AG04449 (cell line): Measurements from ENCODE around the gene PPP1R18.
A peak's percentile ranks its signal among the peaks of the same experiment; 100 is the strongest.

Experiments used
- CTCF ChIA-PET: fragments of 350-600 bp; formaldehyde crosslinking; extraction: SDS; loops from one replicate; lab custom pipeline; 2021; ENCODE audit warnings: antibody characterized with exemption; lab: Yijun Ruan, JAX
- POLR2A ChIA-PET: fragments of 400-600, 350-600 bp; formaldehyde crosslinking; extraction: SDS; loops from one replicate; lab custom pipeline; 2020; ENCODE audit warnings: antibody characterized with exemption, inconsistent platforms; lab: Yijun Ruan, JAX
- DNase-seq: peaks from one replicate; pipeline ENCODE4 v3.0.0-alpha.2; 2010; ENCODE audit warnings: low read depth, low spot score
- H3K4me3 ChIP-seq: 2 replicates; pipeline ENCODE4 v1.5.1; 2011; ENCODE audit warnings: low read depth, mild to moderate bottlenecking, control low read depth, low read length
- CTCF ChIP-seq: IDR thresholded peaks from one replicate; pipeline ENCODE4 v1.5.1; 2011; ENCODE audit warnings: mild to moderate bottlenecking, moderate library complexity, low read length, control low read depth, inconsistent platforms; ENCODE audit not compliant: insufficient read depth; ENCODE audit errors: missing control alignments

Gene PPP1R18

GRCh38 chr6:30686908-30687658 lies 638 bp upstream of the PPP1R18 start:
- TF ChIP-seq CTCF = no peak
- DNase-seq = peak; percentile 69
- POLR2A ChIA-PET = interaction anchor here (0.8 to 2.0 kb wide), 8 partner anchors 10 to 74 kb away, joined by 3 to 16 read pairs (median 4); partner anchors contain the start of gene MDC1
- CTCF ChIA-PET = interaction anchor here (1.0 to 3.4 kb wide), 8 partner anchors 9 to 35 kb away, joined by 3 to 31 read pairs (median 8); partner anchors contain the start of genes DHX16 and MDC1
- peak overlapping the region; percentile 89 for H3K4me3 ChIP-seq

GRCh38 chr6:30685157-30686008 lies 1.1 kb downstream of the PPP1R18 start:
- POLR2A ChIA-PET = interaction anchor here (1.2 to 2.5 kb wide), 3 partner anchors 12 to 37 kb away, joined by 4 to 15 read pairs (median 5); partner anchors contain the start of genes DHX16 and MDC1
- CTCF ChIA-PET = interaction anchor here (0.8 to 17.5 kb wide), 8 partner anchors 9 to 401 kb away, joined by 3 to 504 read pairs (median 4); partner anchors contain the start of genes DHX16, MDC1 and TUBB
- peak overlapping the region; percentile 89 for H3K4me3 ChIP-seq
- no peak for DNase-seq
- peak; percentile 26 for TF ChIP-seq CTCF

- H3K4me3 ChIP-seq = peak overlapping the region; percentile 89
- ChIA-PET CTCF (interaction anchor here (1.0 to 17.5 kb wide), 7 partner anchors 8 to 401 kb away, joined by 3 to 504 read pairs (median 4); partner anchors contain the start of genes DHX16, MDC1 and TUBB), POLR2A (interaction anchor here (1.0 to 2.5 kb wide), 4 partner anchors 12 to 37 kb away, joined by 3 to 15 read pairs (median 4); partner anchors contain the start of genes DHX16 and MDC1)
- no peak for DNase-seq
- TF ChIP-seq CTCF = no peak
Observed at GRCh38 chr6:30684386-30685156, 1.9 kb downstream of the PPP1R18 start.

- H3K4me3 ChIP-seq = peak overlapping the region; percentile 89
- CTCF ChIA-PET = interaction anchor here (1.4 to 17.5 kb wide), 3 partner anchors 7 to 231 kb away, joined by 3 to 504 read pairs (median 4); partner anchors contain the start of genes MDC1 and TUBB
- POLR2A ChIA-PET = interaction anchor here (1.0 to 2.5 kb wide), 4 partner anchors 11 to 38 kb away, joined by 3 to 15 read pairs (median 4); partner anchors contain the start of genes DHX16 and MDC1
- no peak for DNase-seq
- no peak for TF ChIP-seq CTCF
Observed at GRCh38 chr6:30683980-30684338, 2.5 kb downstream of the PPP1R18 start.

- no peak for DNase-seq
- no peak for TF ChIP-seq CTCF
- ChIA-PET CTCF (interaction anchor here (1.6 to 17.5 kb wide), 3 partner anchors 11 to 43 kb away, joined by 4 to 504 read pairs (median 22); partner anchors contain the start of genes DHX16, MDC1 and TUBB), POLR2A (interaction anchor here (1.0 to 2.6 kb wide), 6 partner anchors 11 to 59 kb away, joined by 3 to 12 read pairs (median 4); partner anchors contain the start of genes DHX16, FLOT1 and MDC1)
- peak overlapping the region; percentile 89 for H3K4me3 ChIP-seq
Observed at GRCh38 chr6:30683183-30683979, 3.1 kb downstream of the PPP1R18 start.
